ENCODE data around the gene NR0B1. TPM values are rescaled to one million over a fixed set of nuclear protein-coding genes. Genes with fewer than 3 reads are reported as not detected.

NR0B1 gene
- total and polyA plus RNA-seq, 5 donors: not detected

GRCh38 chrX:30307466-30307865 lies 1.7 kb downstream of the NR0B1 start:
- DNase-seq (no peak), ATAC-seq (no peak)
- Histone ChIP-seq H3K4me1 (ENCODE audit: control insufficient read depth, insufficient read depth, low read length) (no peaks in the 10 kb centered on the region), H3K27ac (ENCODE audit: low read length) (no peak overlapping the region), H3K4me3 (ENCODE audit: low read length) (no peak overlapping the region), H3K27me3 (ENCODE audit: control insufficient read depth, insufficient read depth) (no peaks in the 10 kb centered on the region), H3K9me3 (ENCODE audit: control insufficient read depth, low read length) (no peaks in the 10 kb centered on the region)
- intact Hi-C loops (cut with DNase I): no loop called here
- 77% methylated on average over 1 of the region's 1 CpG for whole genome bisulfite sequencing

- WGBS: 63% methylated on average over 6 of the region's 6 CpGs
- Histone ChIP-seq H3K27me3 (ENCODE audit: control insufficient read depth, insufficient read depth) (no peaks in the 10 kb centered on the region), H3K4me3 (ENCODE audit: low read length) (no peak overlapping the region), H3K9me3 (ENCODE audit: control insufficient read depth, low read length) (no peaks in the 10 kb centered on the region), H3K27ac (ENCODE audit: low read length) (no peak overlapping the region), H3K4me1 (ENCODE audit: control insufficient read depth, insufficient read depth, low read length) (no peaks in the 10 kb centered on the region)
- intact Hi-C loops (cut with DNase I): no loop called here
- ATAC-seq (no peak), DNase-seq (no peak)
These were observed 4.3 kb downstream of the NR0B1 start for GRCh38 chrX:30304866-30305265.

- H3K9me3 ChIP-seq (ENCODE audit: control insufficient read depth, low read length): no peaks in the 10 kb centered on the region
These were observed 6.2 kb downstream of the NR0B1 start for GRCh38 chrX:30302956-30303355.

GRCh38 chrX:30301963-30302362 lies 7.2 kb downstream of the NR0B1 start:
- ATAC-seq (no peak), DNase-seq (no peak)
- 21% methylated on average over 5 of the region's 5 CpGs for WGBS
- intact Hi-C loops (cut with DNase I): no loop called here
- Histone ChIP-seq H3K27ac (ENCODE audit: low read length) (no peak overlapping the region), H3K4me1 (ENCODE audit: control insufficient read depth, insufficient read depth, low read length) (no peaks in the 10 kb centered on the region), H3K4me3 (ENCODE audit: low read length) (no peak overlapping the region), H3K27me3 (ENCODE audit: control insufficient read depth, insufficient read depth) (no peaks in the 10 kb centered on the region), H3K9me3 (ENCODE audit: control insufficient read depth, low read length) (no peaks in the 10 kb centered on the region)

More at GRCh38 chrX:30302956-30303355, 6.2 kb downstream of the NR0B1 start:
- Histone ChIP-seq H3K4me1 (ENCODE audit: control insufficient read depth, insufficient read depth, low read length) (no peaks in the 10 kb centered on the region), H3K27ac (ENCODE audit: low read length) (no peak overlapping the region), H3K4me3 (ENCODE audit: low read length) (no peak overlapping the region), H3K27me3 (ENCODE audit: control insufficient read depth, insufficient read depth) (no peaks in the 10 kb centered on the region)
- intact Hi-C loops (cut with DNase I): no loop called here
- 40% methylated on average over 6 of the region's 6 CpGs for WGBS
- peak in 1 of 2 donors; percentile 21 for ATAC-seq
- DNase-seq: peak in 2 of 3 donors; percentile 25 to 55

GRCh38 chrX:30301208-30301607 lies 8.0 kb downstream of the NR0B1 start:
- Histone ChIP-seq H3K4me1 (ENCODE audit: control insufficient read depth, insufficient read depth, low read length) (no peaks in the 10 kb centered on the region), H3K27ac (ENCODE audit: low read length) (no peak overlapping the region), H3K4me3 (ENCODE audit: low read length) (no peak overlapping the region), H3K27me3 (ENCODE audit: control insufficient read depth, insufficient read depth) (no peaks in the 10 kb centered on the region), H3K9me3 (ENCODE audit: control insufficient read depth, low read length) (no peaks in the 10 kb centered on the region)
- DNase-seq (no peak), ATAC-seq (no peak)
- intact Hi-C loops (cut with DNase I): no loop called here

- intact Hi-C loops (cut with DNase I): no loop called here
- DNase-seq: no peak
- Histone ChIP-seq H3K27me3 (ENCODE audit: control insufficient read depth, insufficient read depth) (no peaks in the 10 kb centered on the region), H3K27ac (ENCODE audit: low read length) (no peak overlapping the region), H3K4me1 (ENCODE audit: control insufficient read depth, insufficient read depth, low read length) (no peaks in the 10 kb centered on the region), H3K9me3 (ENCODE audit: control insufficient read depth, low read length) (no peaks in the 10 kb centered on the region), H3K4me3 (ENCODE audit: low read length) (no peak overlapping the region)
- 67% methylated on average over 5 of the region's 5 CpGs for WGBS
- ATAC-seq: no peak
These were observed 12.6 kb downstream of the NR0B1 start for GRCh38 chrX:30296408-30297254.

- DNase-seq (no peak), ATAC-seq (no peak)
- no peak overlapping the region for H3K4me3 ChIP-seq (ENCODE audit: low read length)
- peak overlapping the region; percentile 52 for H3K27ac ChIP-seq (ENCODE audit: low read length)
- intact Hi-C loops (cut with DNase I): no loop called here
- no peaks in the 10 kb centered on the region for H3K4me1 ChIP-seq (ENCODE audit: control insufficient read depth, insufficient read depth, low read length)
- 70% methylated on average over 3 of the region's 3 CpGs for WGBS
- no peaks in the 10 kb centered on the region for H3K9me3 ChIP-seq (ENCODE audit: control insufficient read depth, low read length)
- H3K27me3 ChIP-seq (ENCODE audit: control insufficient read depth, insufficient read depth): no peaks in the 10 kb centered on the region
These were observed 25.6 kb downstream of the NR0B1 start for GRCh38 chrX:30283456-30284200.

GRCh38 chrX:30282527-30282926 lies 26.7 kb downstream of the NR0B1 start:
- H3K4me3 ChIP-seq (ENCODE audit: low read length): no peak overlapping the region
- DNase-seq: no peak
- H3K27me3 ChIP-seq (ENCODE audit: control insufficient read depth, insufficient read depth): no peaks in the 10 kb centered on the region
- H3K27ac ChIP-seq (ENCODE audit: low read length): no peak overlapping the region
- no peaks in the 10 kb centered on the region for H3K9me3 ChIP-seq (ENCODE audit: control insufficient read depth, low read length)
- no peaks in the 10 kb centered on the region for H3K4me1 ChIP-seq (ENCODE audit: control insufficient read depth, insufficient read depth, low read length)
- intact Hi-C loops (cut with DNase I): no loop called here
- no peak for ATAC-seq

- WGBS: 86% methylated on average over 1 of the region's 1 CpG
- Histone ChIP-seq H3K27ac (ENCODE audit: low read length) (no peak overlapping the region), H3K9me3 (ENCODE audit: control insufficient read depth, low read length) (no peaks in the 10 kb centered on the region), H3K4me1 (ENCODE audit: control insufficient read depth, insufficient read depth, low read length) (no peaks in the 10 kb centered on the region), H3K4me3 (ENCODE audit: low read length) (no peak overlapping the region), H3K27me3 (ENCODE audit: control insufficient read depth, insufficient read depth) (no peaks in the 10 kb centered on the region)
- intact Hi-C loops (cut with DNase I): no loop called here
- no peak for ATAC-seq
- DNase-seq: no peak
These were observed 28.8 kb downstream of the NR0B1 start for GRCh38 chrX:30280428-30280827.

GRCh38 chrX:30278365-30278764 lies 30.8 kb downstream of the NR0B1 start:
- 74% methylated on average over 1 of the region's 1 CpG for WGBS
- intact Hi-C loops (cut with DNase I): loop anchor here in 2 of 4 donors (5.0 to 10.0 kb wide), 2 partner anchors 224 to 226 kb away; no protein-coding TSS in a partner anchor
- H3K4me3 ChIP-seq (ENCODE audit: low read length): no peak overlapping the region
- DNase-seq (no peak), ATAC-seq (no peak)
- H3K27me3 ChIP-seq (ENCODE audit: control insufficient read depth, insufficient read depth): no peaks in the 10 kb centered on the region
- no peaks in the 10 kb centered on the region for H3K9me3 ChIP-seq (ENCODE audit: control insufficient read depth, low read length)
- H3K27ac ChIP-seq (ENCODE audit: low read length): no peak overlapping the region
- no peaks in the 10 kb centered on the region for H3K4me1 ChIP-seq (ENCODE audit: control insufficient read depth, insufficient read depth, low read length)

- no peak overlapping the region for H3K4me3 ChIP-seq (ENCODE audit: low read length)
- intact Hi-C loops (cut with DNase I): loop anchor here in 2 of 4 donors (5.0 to 10.0 kb wide), 2 partner anchors 227 to 229 kb away; no protein-coding TSS in a partner anchor
- no peaks in the 10 kb centered on the region for H3K27me3 ChIP-seq (ENCODE audit: control insufficient read depth, insufficient read depth)
- H3K4me1 ChIP-seq (ENCODE audit: control insufficient read depth, insufficient read depth, low read length): no peaks in the 10 kb centered on the region
- ATAC-seq: no peak
- no peaks in the 10 kb centered on the region for H3K9me3 ChIP-seq (ENCODE audit: control insufficient read depth, low read length)
- DNase-seq: no peak
- no peak overlapping the region for H3K27ac ChIP-seq (ENCODE audit: low read length)
- WGBS: 33% methylated on average over 1 of the region's 1 CpG
These were observed 33.7 kb downstream of the NR0B1 start for GRCh38 chrX:30275498-30275897.
